HG02759 (cell line): ENCODE measurements around the gene KIAA1671.
A peak's percentile ranks its signal among the peaks of the same experiment; 100 is the strongest.

Experiments used
- ATAC-seq: cut with Tn5 transposase; IDR thresholded peaks from one replicate; pipeline ENCODE4 v1.9.1; 2021; ENCODE audit warnings: mild to moderate bottlenecking, moderate library complexity; ENCODE audit not compliant: unreplicated experiment

Gene KIAA1671

GRCh38 chr22:25109878-25110595 lies 157.5 kb downstream of the KIAA1671 start:
- no peak for ATAC-seq

GRCh38 chr22:25110596-25110845 lies 158.0 kb downstream of the KIAA1671 start:
- ATAC-seq: no peak

- peak; percentile 79 for ATAC-seq
Observed at GRCh38 chr22:25110846-25111578, 158.5 kb downstream of the KIAA1671 start.

GRCh38 chr22:25111579-25112517 lies 159.3 kb downstream of the KIAA1671 start:
- ATAC-seq: no peak

GRCh38 chr22:25112538-25113253 lies 160.2 kb downstream of the KIAA1671 start:
- ATAC-seq: no peak

GRCh38 chr22:25113316-25113721 lies 160.8 kb downstream of the KIAA1671 start:
- ATAC-seq: no peak

GRCh38 chr22:25114369-25115362 lies 162.2 kb downstream of the KIAA1671 start:
- no peak for ATAC-seq

GRCh38 chr22:25119609-25120008 lies 167.1 kb downstream of the KIAA1671 start:
- ATAC-seq: no peak

- no peak for ATAC-seq
Observed at GRCh38 chr22:25120093-25120561, 167.6 kb downstream of the KIAA1671 start.

- no peak for ATAC-seq
Observed at GRCh38 chr22:25120761-25121212, 168.3 kb downstream of the KIAA1671 start.

GRCh38 chr22:25122136-25122764 lies 169.7 kb downstream of the KIAA1671 start:
- ATAC-seq: no peak

- no peak for ATAC-seq
Observed at GRCh38 chr22:25123677-25124076, 171.2 kb downstream of the KIAA1671 start.

- no peak for ATAC-seq
Observed at GRCh38 chr22:25125693-25126357, 173.3 kb downstream of the KIAA1671 start.

- ATAC-seq: no peak
Observed at GRCh38 chr22:25126510-25126909, 174.0 kb downstream of the KIAA1671 start.

- ATAC-seq: no peak
Observed at GRCh38 chr22:25127318-25127717, 174.8 kb downstream of the KIAA1671 start.

- ATAC-seq: no peak
Observed at GRCh38 chr22:25130462-25130861, 177.9 kb downstream of the KIAA1671 start.

GRCh38 chr22:25131198-25131887 lies 178.8 kb downstream of the KIAA1671 start:
- ATAC-seq: no peak

GRCh38 chr22:25134028-25134427 lies 181.5 kb downstream of the KIAA1671 start:
- no peak for ATAC-seq
